Neural cell (in vitro differentiated cells): Measurements from ENCODE around the gene SAMD4B. TPM values are rescaled to one million over a fixed set of nuclear protein-coding genes. Genes with fewer than 3 reads are reported as not detected.
A peak's percentile ranks its signal among the peaks of the same experiment; 100 is the strongest.

ENCODE experiments used
- H2AFZ ChIP-seq: fragments of 200-600, 300-800 bp; sonication (generic), shearing (Covaris generic); 2 replicates; pipeline ENCODE4 v1.6.0; 2014; ENCODE audit warnings: low read depth, mild to moderate bottlenecking, antibody characterized with exemption, low read length, moderate library complexity
- H3F3A ChIP-seq: fragments of 200-600 bp; shearing (Covaris generic); 2 replicates; pipeline ENCODE4 v1.6.1; 2016; ENCODE audit warnings: mild to moderate bottlenecking, moderate library complexity, mixed read lengths, antibody characterized with exemption, low read length; ENCODE audit not compliant: insufficient read depth, poor library complexity, severe bottlenecking
- H3K27ac ChIP-seq: fragments of 200-600, 300-800 bp; sonication (generic), shearing (Covaris generic); 2 replicates; pipeline ENCODE4 v1.5.1; 2014; ENCODE audit warnings: mild to moderate bottlenecking, low read length, moderate library complexity
- H3K27me3 ChIP-seq: fragments of 300-800, 200-600 bp; sonication (generic), shearing (Covaris generic); 2 replicates; pipeline ENCODE4 v1.6.0; 2014; ENCODE audit warnings: mild to moderate bottlenecking, low read depth, low read length, moderate library complexity; ENCODE audit not compliant: insufficient read depth
- H3K36me3 ChIP-seq: fragments of 300-800, 200-600 bp; sonication (generic), shearing (Covaris generic); 2 replicates; pipeline ENCODE4 v1.5.1; 2014; ENCODE audit warnings: mild to moderate bottlenecking, antibody characterized with exemption, low read length, moderate library complexity; ENCODE audit not compliant: insufficient read depth
- H3K4me2 ChIP-seq: fragments of 300-800, 200-600 bp; sonication (generic), shearing (Covaris generic); 2 replicates; pipeline ENCODE4 v1.6.0; 2014; ENCODE audit warnings: mild to moderate bottlenecking, low read length
- H3K4me3 ChIP-seq: fragments of 300-800, 200-600 bp; sonication (generic), shearing (Covaris generic); 2 replicates; pipeline ENCODE4 v1.5.1; 2014; ENCODE audit warnings: mild to moderate bottlenecking, low read length, moderate library complexity
- H3K79me2 ChIP-seq: fragments of 200-600 bp; shearing (Covaris generic); replicated peaks from 2 replicates; pipeline ENCODE4 v1.6.0; 2014; ENCODE audit warnings: mild to moderate bottlenecking, low read length, moderate library complexity; ENCODE audit not compliant: insufficient read depth
- H3K9ac ChIP-seq: fragments of 300-800, 200-600 bp; sonication (generic), shearing (Covaris generic); 2 replicates; pipeline ENCODE4 v1.6.1; 2016; ENCODE audit warnings: mild to moderate bottlenecking, low read length, mixed read lengths
- H3K9me2 ChIP-seq: fragments of 200-600 bp; shearing (Covaris generic); 2 replicates; pipeline ENCODE4 v1.6.1; 2016; ENCODE audit warnings: mild to moderate bottlenecking, low read length, mixed read lengths; ENCODE audit not compliant: insufficient read depth
- H3K9me3 ChIP-seq: fragments of 200-600, 300-800 bp; sonication (generic), shearing (Covaris generic); 2 replicates; pipeline ENCODE4 v1.6.1; 2016; ENCODE audit warnings: mild to moderate bottlenecking, mixed run types, low read length, moderate library complexity, mixed read lengths
- H4K20me1 ChIP-seq: fragments of 200-600 bp; shearing (Covaris generic); 2 replicates; pipeline ENCODE4 v1.6.1; 2016; ENCODE audit warnings: mild to moderate bottlenecking, mixed run types; ENCODE audit not compliant: insufficient read depth
- CTCF ChIP-seq: fragments of 450-650 bp; IDR thresholded peaks from 2 replicates; pipeline ENCODE4 v1.5.1; 2014; ENCODE audit warnings: antibody characterized with exemption, mild to moderate bottlenecking, moderate library complexity; ENCODE audit not compliant: poor library complexity, severe bottlenecking
- EP300 ChIP-seq: fragments of 450-650 bp; conservative IDR thresholded peaks from 2 replicates; pipeline ENCODE4 v1.6.1; 2014; ENCODE audit warnings: antibody characterized with exemption, mild to moderate bottlenecking, moderate library complexity; ENCODE audit not compliant: poor library complexity, severe bottlenecking
- EZH2 ChIP-seq: fragments of 200-600, 300-800 bp; shearing (Covaris generic), sonication (generic); IDR thresholded peaks from 2 replicates; pipeline ENCODE4 v1.6.1; 2014; ENCODE audit warnings: antibody characterized with exemption, low read length, borderline replicate concordance, mild to moderate bottlenecking; ENCODE audit not compliant: insufficient read depth, poor library complexity, severe bottlenecking
- MXI1 ChIP-seq: fragments of 450-650 bp; conservative IDR thresholded peaks from 2 replicates; pipeline ENCODE4 v1.6.1; 2014; ENCODE audit warnings: antibody characterized with exemption, mild to moderate bottlenecking; ENCODE audit not compliant: poor library complexity, severe bottlenecking
- POLR2AphosphoS5 ChIP-seq: IDR thresholded peaks from 2 replicates; pipeline ENCODE4 v1.6.1; 2012
- RAD21 ChIP-seq: fragments of 450-650 bp; conservative IDR thresholded peaks from 2 replicates; pipeline ENCODE4 v1.6.1; 2014; ENCODE audit warnings: antibody characterized with exemption, mild to moderate bottlenecking, moderate library complexity
- SMC3 ChIP-seq: fragments of 450-650 bp; conservative IDR thresholded peaks from 2 replicates; pipeline ENCODE4 v1.6.1; 2014; ENCODE audit warnings: antibody characterized with exemption, mild to moderate bottlenecking, moderate library complexity; ENCODE audit not compliant: poor library complexity
- TAF1 ChIP-seq: IDR thresholded peaks from 2 replicates; pipeline ENCODE4 v1.6.1; 2012; ENCODE audit warnings: low read depth
- polyA plus RNA-seq: library from polyadenylated mRNA; depleted of rRNA; stranded (reverse); fragments of >200 nt; gene quantifications from 2 replicates; pipeline ENCODE4 v1.2.3, GENCODE V29; 2014
- TF ChIP-seq, protein P1 (sequence below): IDR thresholded peaks from 2 replicates; pipeline ENCODE4 v1.6.1; 2012; ENCODE audit warnings: borderline replicate concordance

Gene SAMD4B
- polyA plus RNA-seq, 1 donor from 2014 or later, result 19.3 TPM

- TF ChIP-seq EZH2, result no peak
- TF ChIP-seq SMC3, result no peak
- TF ChIP-seq, protein P1, sequence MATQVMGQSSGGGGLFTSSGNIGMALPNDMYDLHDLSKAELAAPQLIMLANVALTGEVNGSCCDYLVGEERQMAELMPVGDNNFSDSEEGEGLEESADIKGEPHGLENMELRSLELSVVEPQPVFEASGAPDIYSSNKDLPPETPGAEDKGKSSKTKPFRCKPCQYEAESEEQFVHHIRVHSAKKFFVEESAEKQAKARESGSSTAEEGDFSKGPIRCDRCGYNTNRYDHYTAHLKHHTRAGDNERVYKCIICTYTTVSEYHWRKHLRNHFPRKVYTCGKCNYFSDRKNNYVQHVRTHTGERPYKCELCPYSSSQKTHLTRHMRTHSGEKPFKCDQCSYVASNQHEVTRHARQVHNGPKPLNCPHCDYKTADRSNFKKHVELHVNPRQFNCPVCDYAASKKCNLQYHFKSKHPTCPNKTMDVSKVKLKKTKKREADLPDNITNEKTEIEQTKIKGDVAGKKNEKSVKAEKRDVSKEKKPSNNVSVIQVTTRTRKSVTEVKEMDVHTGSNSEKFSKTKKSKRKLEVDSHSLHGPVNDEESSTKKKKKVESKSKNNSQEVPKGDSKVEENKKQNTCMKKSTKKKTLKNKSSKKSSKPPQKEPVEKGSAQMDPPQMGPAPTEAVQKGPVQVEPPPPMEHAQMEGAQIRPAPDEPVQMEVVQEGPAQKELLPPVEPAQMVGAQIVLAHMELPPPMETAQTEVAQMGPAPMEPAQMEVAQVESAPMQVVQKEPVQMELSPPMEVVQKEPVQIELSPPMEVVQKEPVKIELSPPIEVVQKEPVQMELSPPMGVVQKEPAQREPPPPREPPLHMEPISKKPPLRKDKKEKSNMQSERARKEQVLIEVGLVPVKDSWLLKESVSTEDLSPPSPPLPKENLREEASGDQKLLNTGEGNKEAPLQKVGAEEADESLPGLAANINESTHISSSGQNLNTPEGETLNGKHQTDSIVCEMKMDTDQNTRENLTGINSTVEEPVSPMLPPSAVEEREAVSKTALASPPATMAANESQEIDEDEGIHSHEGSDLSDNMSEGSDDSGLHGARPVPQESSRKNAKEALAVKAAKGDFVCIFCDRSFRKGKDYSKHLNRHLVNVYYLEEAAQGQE, result no peak
- no peak for TF ChIP-seq POLR2AphosphoS5
- no peak for TF ChIP-seq TAF1
- Histone ChIP-seq H3K79me2 (no peaks in the 10 kb centered on the region), H3K9me3 (no peaks in the 10 kb centered on the region), H3K27me3 (peaks cover 50% of the 10 kb centered on the region), H2AFZ (no peak overlapping the region), H4K20me1 (no peaks in the 10 kb centered on the region), H3K36me3 (no peaks in the 10 kb centered on the region), H3K9ac (no peak overlapping the region), H3K9me2 (no peaks in the 10 kb centered on the region), H3K4me2 (no peak overlapping the region), H3F3A (no peaks in the 10 kb centered on the region), H3K27ac (no peak overlapping the region), H3K4me3 (no peak overlapping the region)
Measured at GRCh38 chr19:39405261-39405957, 63.2 kb downstream of the SAMD4B start.

DNA sequence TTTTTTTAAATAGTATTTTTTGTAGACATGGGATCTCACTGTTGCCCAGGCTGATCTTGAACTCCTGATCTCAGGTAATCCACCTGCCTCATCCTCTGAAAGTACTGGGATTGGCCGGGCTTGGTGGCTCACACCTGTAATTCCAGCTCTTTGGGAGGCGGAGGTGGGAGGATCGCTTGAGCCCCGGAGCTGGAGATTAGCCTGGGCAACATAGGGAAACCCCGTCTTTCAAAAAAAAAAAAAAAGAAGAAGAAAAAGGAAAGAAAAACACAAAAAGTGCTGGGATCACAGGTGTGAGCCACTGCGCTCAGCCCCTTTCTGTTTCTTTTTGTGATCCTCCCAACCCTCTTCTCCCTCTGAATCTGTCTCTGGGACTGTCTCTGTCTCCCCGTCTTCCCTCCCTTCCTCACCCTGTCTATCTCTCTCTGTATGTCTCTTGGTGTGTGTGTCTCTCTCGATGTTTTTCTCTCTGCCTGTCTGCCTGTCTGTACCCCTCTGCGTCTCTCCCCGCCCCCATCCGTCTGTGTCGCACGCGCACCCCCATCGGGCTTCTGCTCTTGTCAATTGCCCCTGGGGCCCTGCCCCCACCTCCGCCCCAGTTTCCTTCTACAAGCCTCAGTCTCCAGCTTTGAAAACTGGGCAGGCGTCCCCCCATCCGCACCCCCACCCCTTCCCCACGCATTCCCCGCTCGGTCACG is 63.9 kb downstream of the SAMD4B start:
- Histone ChIP-seq H3K27me3 (peaks cover 52% of the 10 kb centered on the region), H3K9ac (peak overlapping the region; percentile 23), H3K4me3 (peak overlapping the region; percentile 58), H2AFZ (no peak overlapping the region), H3F3A (no peaks in the 10 kb centered on the region), H4K20me1 (no peaks in the 10 kb centered on the region), H3K9me2 (no peaks in the 10 kb centered on the region), H3K79me2 (no peaks in the 10 kb centered on the region), H3K36me3 (no peaks in the 10 kb centered on the region), H3K4me2 (no peak overlapping the region), H3K9me3 (no peaks in the 10 kb centered on the region), H3K27ac (no peak overlapping the region)
- TF ChIP-seq EP300 (no peak), MXI1 (no peak), CTCF (no peak), TAF1 (no peak), POLR2AphosphoS5 (no peak), SMC3 (no peak), RAD21 (no peak), EZH2 (no peak)
- TF ChIP-seq, protein P1, result no peak
